ENCODE measurements around the gene ZNF865.

The ZNF865 gene

GRCh38 chr19:55609326-55609725, 3.9 kb downstream of the ZNF865 start:
- DNase-seq = no peak

GRCh38 chr19:55611300-55611982, 6.0 kb downstream of the ZNF865 start:
- DNase-seq = no peak

- DNase-seq = no peak
Observed at GRCh38 chr19:55611983-55612645, 6.7 kb downstream of the ZNF865 start.

GRCh38 chr19:55613396-55613795, 7.9 kb downstream of the ZNF865 start:
- DNase-seq = no peak

GRCh38 chr19:55613930-55614710, 8.7 kb downstream of the ZNF865 start:
- DNase-seq = no peak

GRCh38 chr19:55614711-55615542, 9.5 kb downstream of the ZNF865 start:
- no peak for DNase-seq

GRCh38 chr19:55615543-55616394, 10.3 kb downstream of the ZNF865 start:
- DNase-seq = no peak

GRCh38 chr19:55616395-55616875, 11.0 kb downstream of the ZNF865 start:
- no peak for DNase-seq

- DNase-seq = no peak
Observed at GRCh38 chr19:55617426-55617825, 12.0 kb downstream of the ZNF865 start.

GRCh38 chr19:55618426-55618825, 13.0 kb downstream of the ZNF865 start:
- DNase-seq = no peak

- DNase-seq = no peak
Observed at GRCh38 chr19:55619286-55619685, 13.8 kb downstream of the ZNF865 start.

GRCh38 chr19:55620410-55621204, 15.2 kb downstream of the ZNF865 start:
- DNase-seq = no peak

GRCh38 chr19:55621205-55621672, 15.8 kb downstream of the ZNF865 start:
- DNase-seq = no peak

- no peak for DNase-seq
Observed at GRCh38 chr19:55621673-55622231, 16.3 kb downstream of the ZNF865 start.

GRCh38 chr19:55622242-55622969, 17.0 kb downstream of the ZNF865 start:
- DNase-seq = no peak

GRCh38 chr19:55623130-55623529, 17.7 kb downstream of the ZNF865 start:
- no peak for DNase-seq

- no peak for DNase-seq
Observed at GRCh38 chr19:55623561-55623960, 18.1 kb downstream of the ZNF865 start.

- peak; percentile 91 to 93 for DNase-seq
Observed at GRCh38 chr19:55624109-55625003, 18.9 kb downstream of the ZNF865 start, which contains the start of gene ZNF784. TSS of gene ZNF784 (minus strand) at chr19:55624566. CDS start at chr19:55624561, 5 bp downstream.

GRCh38 chr19:55625004-55625326, 19.5 kb downstream of the ZNF865 start:
- DNase-seq = no peak

All from activated CD4-positive, alpha-beta T cell treated with anti-CD3 and anti-CD28 coated beads, Interleukin-2, amount 50 U/mL, for 4 hours (primary cell).